Stimulated activated CD4-positive, alpha-beta T cell treated with anti-CD3 and anti-CD28 coated beads, Interleukin-4, amount 100 ng/mL, for 4 hours (primary cell): ENCODE data around the gene NAALADL2.
"Not testable (repeated sequence)": the region's sequence is repeated elsewhere in the genome, so short reads cannot be mapped to it uniquely, and the experiment has no call there.

Experiments
- DNase-seq, 2 experiments: peaks; one replicate each; pipeline ENCODE4 v3.0.0-alpha.2; 2020

The NAALADL2 gene

DNA sequence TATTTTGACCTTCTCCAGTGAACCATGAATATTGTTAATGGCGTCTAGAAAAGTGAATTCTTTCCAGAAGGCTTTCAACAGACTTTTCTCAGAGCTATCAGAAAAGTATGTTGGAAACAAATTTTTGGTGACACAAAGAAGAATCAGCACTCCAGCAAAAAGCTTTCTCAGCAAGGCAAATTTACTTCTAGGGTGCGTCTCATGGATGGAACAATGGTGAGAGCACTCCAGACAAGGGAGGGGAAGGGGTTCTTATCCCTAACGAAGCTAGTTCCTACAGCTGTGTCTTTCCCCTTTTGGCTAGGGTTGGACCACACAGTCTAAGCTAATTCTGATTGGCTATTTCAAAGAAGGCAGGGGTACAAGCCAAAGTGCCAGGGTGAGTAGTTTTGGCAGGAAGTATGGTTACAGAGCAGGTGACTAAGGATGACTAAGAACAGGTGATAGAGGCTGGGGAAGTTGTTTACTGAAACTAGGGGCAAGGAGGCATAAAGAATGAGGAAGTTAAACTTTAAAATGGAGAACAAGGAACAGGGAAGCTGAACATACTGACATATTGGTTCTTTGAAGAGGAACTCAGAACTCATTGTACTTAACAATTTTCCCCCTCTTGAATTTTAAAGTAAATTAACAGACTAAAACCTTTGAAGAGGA lies 959.8 kb downstream of the NAALADL2 start:
- DNase-seq: no peak

DNA sequence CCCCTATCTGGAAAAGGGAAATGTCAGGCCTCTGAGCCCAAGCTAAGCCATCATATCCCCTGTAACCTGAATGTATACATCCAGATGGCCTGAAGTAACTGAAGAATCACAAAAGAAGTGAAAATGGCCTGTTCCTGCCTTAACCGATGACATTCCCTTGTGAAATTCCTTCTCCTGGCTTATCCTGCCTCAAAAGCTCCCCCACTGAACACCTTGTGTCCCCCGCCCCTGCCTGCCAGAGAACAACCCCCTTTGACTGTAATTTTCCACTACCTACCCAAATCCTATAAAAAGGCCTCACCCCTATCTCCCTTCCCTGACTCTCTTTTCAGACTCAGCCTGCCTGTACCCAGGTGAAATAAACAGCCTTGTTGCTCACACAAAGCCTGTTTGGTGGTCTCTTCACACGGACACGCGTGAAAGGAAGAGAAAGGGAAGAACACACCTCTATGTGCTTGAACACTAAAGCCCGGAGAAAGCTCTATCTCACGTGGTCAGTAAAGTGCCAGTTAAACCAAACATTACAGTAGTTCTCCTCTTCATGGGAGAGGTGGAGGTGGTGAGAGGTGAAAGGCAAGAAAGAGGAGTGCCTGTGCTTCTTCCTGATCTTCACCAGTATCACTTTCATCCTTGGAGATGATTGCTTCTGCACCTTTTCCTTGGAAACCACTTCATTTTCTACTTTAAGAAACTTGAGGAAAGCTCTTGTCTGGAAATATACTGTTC lies 963.8 kb downstream of the NAALADL2 start:
- DNase-seq: not testable (repeated sequence)

DNA sequence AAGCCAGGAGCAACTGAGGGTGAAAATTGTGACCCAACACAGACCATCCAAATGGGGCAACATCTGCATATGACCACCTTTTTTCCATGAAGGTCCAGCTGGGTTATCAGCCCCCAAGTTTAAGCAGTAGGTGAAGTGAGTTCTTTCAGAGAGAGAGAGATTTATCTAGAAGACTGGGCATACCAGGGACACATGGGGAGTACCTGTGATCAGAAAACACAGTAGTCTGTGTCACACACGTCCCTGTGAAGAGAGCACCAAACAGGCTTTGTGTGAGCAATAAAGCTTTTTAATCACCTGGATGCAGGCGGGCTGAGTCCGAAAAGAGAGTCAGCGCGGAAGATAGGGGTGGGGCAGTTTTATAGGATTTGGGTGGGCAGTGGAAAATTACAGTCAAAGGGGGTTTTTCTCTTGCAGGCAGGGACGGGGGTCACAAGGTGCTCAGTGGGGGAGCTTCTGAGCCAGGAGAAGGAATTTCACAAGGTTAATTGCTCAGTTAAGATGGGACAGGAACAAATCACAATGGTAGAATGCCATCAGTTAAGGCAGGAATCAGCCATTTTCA lies 966.0 kb downstream of the NAALADL2 start:
- DNase-seq: not testable (repeated sequence)

DNA sequence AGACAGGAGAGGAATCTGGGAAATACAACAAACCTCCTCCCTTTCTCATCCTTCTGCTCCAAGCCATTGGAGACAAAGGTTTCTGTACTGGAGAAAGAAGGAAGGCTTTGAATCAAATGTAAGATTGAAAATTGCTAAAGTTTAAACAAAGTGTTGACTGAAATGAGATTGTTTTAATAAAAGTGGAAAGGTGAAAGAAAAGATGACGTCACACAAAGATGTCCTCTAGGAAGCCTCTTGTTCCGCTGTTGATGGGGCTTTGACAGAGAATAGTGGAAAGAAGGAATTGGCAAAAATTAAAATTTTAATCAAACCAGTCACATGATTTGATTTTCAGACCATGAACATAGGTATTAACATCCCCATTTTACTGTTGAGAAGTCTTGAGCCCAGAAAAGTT lies 967.6 kb downstream of the NAALADL2 start:
- no peak for DNase-seq

DNA sequence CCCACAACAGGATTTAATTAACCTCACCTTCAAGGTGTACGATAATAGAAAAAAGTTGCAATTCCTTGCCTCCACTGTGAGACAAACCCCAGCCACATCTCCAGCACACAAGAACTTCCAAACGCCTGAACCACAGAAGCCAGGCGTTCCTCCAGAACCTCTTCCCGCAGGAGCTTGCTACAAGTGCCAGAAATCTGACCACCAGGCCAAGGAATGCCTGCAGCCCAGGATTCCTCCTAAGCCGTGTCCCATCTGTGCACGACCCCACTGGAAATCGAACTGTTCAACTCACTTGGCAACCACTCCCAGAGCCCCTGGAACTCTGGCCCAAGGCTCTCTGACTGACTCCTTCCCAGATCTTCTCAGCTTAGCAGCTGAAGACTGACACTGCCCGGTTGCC lies 970.7 kb downstream of the NAALADL2 start:
- DNase-seq: not testable (repeated sequence)

DNA sequence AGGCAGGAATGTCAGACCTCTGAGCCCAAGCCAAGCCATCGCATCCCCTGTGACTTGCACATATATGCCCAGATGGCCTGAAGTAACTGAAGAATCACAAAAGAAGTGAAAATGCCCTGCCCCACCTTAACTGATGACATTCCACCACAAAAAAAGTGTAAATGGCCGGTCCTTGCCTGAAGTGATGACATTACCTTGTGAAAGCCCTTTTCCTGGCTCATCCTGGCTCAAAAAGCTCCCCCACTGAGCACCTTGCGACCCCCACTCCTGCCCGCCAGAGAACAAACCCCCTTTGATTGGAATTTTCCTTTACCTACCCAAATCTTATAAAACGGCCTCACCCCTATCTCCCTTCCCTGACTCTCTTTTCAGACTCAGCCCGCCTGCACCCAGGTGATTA lies 976.6 kb downstream of the NAALADL2 start:
- DNase-seq: not testable (repeated sequence)

DNA sequence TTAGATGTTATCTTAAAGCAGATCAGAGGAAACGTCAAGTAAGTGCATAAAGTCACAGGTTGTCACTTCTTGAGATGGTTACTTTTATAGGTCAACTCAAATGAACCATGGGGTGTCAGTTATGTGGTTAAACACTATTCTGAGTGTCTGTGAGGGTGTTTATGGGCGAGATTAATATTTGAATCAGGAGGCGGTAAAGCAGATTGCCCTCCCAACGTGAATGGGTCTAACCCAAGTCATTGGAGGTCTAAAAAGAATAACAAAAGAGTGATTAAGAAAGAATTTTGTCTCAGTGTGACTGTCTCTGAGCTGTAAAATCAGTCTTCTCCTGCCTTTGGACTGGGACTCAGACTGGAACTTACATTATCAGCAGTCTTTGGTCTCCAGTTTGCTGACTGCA lies 977.5 kb downstream of the NAALADL2 start:
- DNase-seq: no peak

DNA sequence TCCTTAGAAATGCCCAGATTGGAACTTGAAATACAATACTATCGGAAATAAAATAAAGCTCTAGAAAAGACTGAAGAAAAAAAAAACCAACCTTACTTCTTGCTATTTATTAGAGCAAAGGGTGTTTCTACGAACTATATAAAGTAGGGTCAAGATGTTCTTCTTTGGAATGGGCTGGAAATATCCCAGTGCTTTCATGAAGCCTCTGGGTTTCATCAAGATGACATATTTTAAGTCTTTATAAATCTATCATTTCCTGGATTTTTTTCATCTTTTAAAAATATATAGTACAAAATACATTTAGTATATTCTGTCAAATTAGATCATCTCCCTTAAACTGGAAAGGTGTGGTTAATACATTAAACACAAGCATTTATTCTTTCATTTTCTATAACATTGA lies 978.8 kb downstream of the NAALADL2 start:
- DNase-seq: no peak

DNA sequence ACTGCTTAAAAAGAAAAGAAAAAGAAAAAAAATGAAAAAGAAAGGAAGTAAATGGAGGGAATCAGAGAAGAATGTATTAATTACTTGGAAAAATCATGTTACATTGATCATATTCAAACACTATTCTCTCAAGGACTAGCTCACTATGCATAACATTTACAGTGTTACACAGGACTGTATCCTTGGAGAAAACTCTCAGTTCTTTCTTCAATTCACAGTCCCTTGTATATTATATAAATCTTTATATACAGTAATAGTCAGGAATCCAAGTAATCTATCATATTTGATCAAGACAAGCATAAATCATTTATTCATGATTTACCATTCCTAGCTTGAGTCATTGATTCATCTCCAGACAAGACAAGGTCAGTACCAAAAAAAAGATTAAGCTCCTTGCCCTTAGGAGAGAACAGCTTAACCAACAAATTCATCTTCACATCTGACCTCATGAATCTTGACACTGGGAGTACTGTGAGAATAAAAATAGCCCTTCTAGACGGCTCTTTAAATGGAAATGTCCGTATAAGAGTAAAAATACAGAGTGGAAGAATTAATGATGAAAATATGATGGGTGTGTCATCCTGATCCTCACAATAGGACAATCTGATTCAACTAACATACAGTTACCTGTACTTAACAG lies 980.4 kb downstream of the NAALADL2 start:
- DNase-seq: no peak

DNA sequence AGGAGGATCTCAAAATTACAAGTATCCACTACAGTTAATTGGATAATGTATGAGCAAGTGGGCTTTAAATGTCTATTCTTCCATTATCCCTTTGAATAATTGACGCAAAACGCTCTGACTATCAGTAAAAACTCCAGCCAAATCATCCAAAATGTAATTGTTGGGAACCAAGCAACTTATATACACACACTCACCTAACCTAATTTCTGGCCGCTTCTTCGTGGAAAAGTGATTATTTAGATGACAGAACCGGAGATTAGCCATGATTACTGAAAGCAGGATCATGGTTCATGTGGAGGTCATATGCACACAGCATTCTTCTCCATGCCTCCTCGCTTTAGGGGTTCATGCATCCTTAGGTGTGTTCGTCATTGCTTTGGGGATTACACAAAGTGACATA lies 992.4 kb downstream of the NAALADL2 start:
- DNase-seq: no peak

DNA sequence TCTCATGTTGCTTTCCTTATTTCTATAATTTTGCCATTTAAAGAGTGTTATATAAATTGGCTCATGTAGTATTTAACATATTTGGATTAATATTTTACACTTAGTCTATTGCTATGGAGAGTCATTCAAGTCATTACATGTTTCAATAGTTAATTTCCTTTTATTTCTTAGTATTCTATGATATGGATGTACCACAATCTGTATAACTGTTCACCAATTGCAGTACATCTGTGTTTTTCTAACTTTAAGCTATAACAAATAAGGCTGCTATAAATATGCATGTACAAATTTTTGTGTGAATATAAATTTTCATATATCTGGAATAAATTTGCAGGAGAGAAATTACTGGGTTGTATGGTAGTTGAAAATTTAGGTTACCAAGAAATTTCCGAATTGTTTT lies 993.4 kb downstream of the NAALADL2 start:
- no peak for DNase-seq

DNA sequence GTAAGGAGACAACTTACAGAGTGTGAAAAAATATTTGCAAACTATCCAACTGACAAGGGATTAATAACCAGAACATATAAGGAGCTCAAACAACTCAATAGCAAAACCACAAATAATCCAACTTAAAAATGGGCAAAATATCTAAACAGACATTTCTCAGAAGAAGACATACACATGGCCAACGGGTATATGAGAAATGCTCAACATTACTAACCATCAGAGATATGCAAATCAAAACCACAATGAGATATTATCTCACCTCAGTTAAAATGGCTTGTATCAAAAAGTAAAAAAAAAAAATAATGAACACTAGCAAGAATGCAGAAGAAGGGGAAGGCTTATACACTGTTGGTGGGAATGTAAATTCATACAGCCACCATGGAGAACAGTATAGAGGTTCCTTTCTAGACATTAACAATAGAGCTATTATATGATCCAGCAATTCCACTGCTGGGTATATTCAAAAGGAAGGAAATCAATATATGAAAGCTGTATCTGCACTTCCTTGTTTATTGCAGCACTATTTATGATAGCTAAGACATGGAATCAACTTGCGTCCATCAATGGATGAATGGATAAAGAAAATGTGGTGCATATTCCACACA lies 998.6 kb downstream of the NAALADL2 start:
- DNase-seq: no peak
